ENCODE results near the gene ZSWIM6.

Gene ZSWIM6

DNA sequence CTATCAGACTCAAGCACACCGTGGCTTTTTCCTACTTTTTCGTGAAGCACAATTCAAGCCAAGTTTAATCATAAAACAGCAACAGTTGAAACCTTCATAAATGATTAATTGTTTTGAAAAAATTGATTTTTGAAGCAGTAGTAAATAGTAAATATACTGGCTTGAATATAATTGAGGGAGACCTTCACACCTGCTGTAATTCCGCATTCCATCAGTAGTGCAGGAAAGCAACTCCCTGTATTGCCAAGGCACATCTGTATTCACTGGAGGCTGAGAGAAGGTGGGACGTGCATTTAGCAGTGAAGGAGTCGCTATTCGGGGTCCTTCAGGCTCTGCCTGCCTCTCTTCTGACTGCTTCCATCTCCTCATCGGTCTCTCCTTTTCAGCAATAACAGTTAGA is 203.8 kb downstream of the ZSWIM6 start:
- DNase-seq (ENCODE audit: insufficient read length, low spot score) (no peak), FAIRE-seq (no peak)
- TF ChIP-seq, protein P1, sequence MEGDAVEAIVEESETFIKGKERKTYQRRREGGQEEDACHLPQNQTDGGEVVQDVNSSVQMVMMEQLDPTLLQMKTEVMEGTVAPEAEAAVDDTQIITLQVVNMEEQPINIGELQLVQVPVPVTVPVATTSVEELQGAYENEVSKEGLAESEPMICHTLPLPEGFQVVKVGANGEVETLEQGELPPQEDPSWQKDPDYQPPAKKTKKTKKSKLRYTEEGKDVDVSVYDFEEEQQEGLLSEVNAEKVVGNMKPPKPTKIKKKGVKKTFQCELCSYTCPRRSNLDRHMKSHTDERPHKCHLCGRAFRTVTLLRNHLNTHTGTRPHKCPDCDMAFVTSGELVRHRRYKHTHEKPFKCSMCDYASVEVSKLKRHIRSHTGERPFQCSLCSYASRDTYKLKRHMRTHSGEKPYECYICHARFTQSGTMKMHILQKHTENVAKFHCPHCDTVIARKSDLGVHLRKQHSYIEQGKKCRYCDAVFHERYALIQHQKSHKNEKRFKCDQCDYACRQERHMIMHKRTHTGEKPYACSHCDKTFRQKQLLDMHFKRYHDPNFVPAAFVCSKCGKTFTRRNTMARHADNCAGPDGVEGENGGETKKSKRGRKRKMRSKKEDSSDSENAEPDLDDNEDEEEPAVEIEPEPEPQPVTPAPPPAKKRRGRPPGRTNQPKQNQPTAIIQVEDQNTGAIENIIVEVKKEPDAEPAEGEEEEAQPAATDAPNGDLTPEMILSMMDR (IDR thresholded peaks at IDR 0.05; ENCODE audit: insufficient read depth, missing control alignments): no peak

GRCh38 chr5:61536922-61537321 is 204.9 kb downstream of the ZSWIM6 start:
- TF ChIP-seq, protein P1 (IDR thresholded peaks at IDR 0.05; ENCODE audit: insufficient read depth, missing control alignments): no peak
- no peak for DNase-seq (ENCODE audit: insufficient read length, low spot score)
- no peak for FAIRE-seq

GRCh38 chr5:61538722-61539501 is 206.9 kb downstream of the ZSWIM6 start:
- DNase-seq (ENCODE audit: insufficient read length, low spot score) (no peak), FAIRE-seq (no peak)
- TF ChIP-seq, protein P1 (IDR thresholded peaks at IDR 0.05; ENCODE audit: insufficient read depth, missing control alignments): no peak

- FAIRE-seq (no peak), DNase-seq (ENCODE audit: insufficient read length, low spot score) (no peak)
- TF ChIP-seq, protein P1 (IDR thresholded peaks at IDR 0.05; ENCODE audit: insufficient read depth, missing control alignments): no peak
These were observed 217.5 kb downstream of the ZSWIM6 start for GRCh38 chr5:61549530-61549929.

GRCh38 chr5:61551637-61552313 is 219.7 kb downstream of the ZSWIM6 start:
- FAIRE-seq (no peak), DNase-seq (ENCODE audit: insufficient read length, low spot score) (no peak)
- TF ChIP-seq, protein P1 (IDR thresholded peaks at IDR 0.05; ENCODE audit: insufficient read depth, missing control alignments): no peak

- FAIRE-seq (no peak), DNase-seq (ENCODE audit: insufficient read length, low spot score) (no peak)
These were observed 227.1 kb downstream of the ZSWIM6 start for GRCh38 chr5:61559146-61559545.

More at GRCh38 chr5:61559146-61559545, 227.1 kb downstream of the ZSWIM6 start:
- TF ChIP-seq, protein P1 (IDR thresholded peaks at IDR 0.05; ENCODE audit: insufficient read depth, missing control alignments): no peak
